Islet precursor cell (in vitro differentiated cells): Measurements from ENCODE around the gene RAB15.
"Not testable (repeated sequence)": the region's sequence is repeated elsewhere in the genome, so short reads cannot be mapped to it uniquely, and the experiment has no call there.

Experiments used
- DNase-seq: peaks from one replicate; pipeline ENCODE4 v3.0.0-alpha.2; 2018

Gene RAB15

DNA sequence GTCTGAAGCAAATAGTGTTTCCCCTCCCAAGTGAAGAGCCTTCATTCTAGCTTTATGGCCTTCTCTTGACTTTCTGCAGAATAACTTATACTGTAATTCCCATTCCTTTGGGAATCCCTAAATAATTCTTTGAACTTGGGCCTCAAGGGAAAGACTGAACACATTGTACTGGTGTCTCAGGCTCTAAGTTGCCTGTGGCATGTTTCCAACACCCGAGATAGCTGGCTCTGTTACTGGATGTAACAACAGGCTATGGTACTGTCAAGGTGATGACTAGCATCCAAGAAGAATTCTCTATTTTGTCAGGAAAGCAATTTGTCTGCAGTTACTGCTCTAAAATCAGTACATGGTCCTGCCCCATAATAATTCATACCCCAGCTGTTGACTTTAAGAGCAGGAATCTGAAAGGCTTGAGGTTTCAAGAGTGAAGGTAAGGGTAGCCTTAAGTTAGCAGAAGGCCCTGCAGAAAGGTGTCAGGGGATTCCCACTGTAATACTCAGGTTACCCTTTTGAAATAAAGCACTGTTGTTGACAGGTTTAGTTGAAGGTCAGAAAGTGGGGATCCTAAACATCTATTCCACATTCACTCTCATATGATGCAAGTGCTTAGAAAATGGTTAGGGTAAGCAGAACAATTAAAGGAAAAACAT is 34.8 kb downstream of the RAB15 start:
- DNase-seq: no peak

DNA sequence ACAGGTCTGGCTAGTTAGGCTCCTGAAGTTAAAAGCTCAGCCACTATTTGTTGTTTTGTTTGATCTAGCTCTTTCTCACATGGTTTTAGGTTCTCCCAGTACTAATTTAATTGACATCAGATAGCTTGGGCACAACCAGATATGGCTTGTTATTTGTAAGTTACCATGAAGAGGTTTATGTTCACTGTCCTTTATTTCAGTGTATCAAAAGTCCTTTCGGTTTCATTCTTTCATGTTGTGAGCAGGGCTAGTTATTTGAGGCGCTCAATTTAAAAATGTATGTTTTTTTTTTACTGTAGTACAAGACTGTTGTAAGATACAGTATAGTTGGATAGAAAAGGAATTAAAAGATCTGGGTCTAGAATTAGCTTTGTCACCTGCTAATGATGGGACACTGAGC is 36.6 kb downstream of the RAB15 start:
- DNase-seq: no peak

DNA sequence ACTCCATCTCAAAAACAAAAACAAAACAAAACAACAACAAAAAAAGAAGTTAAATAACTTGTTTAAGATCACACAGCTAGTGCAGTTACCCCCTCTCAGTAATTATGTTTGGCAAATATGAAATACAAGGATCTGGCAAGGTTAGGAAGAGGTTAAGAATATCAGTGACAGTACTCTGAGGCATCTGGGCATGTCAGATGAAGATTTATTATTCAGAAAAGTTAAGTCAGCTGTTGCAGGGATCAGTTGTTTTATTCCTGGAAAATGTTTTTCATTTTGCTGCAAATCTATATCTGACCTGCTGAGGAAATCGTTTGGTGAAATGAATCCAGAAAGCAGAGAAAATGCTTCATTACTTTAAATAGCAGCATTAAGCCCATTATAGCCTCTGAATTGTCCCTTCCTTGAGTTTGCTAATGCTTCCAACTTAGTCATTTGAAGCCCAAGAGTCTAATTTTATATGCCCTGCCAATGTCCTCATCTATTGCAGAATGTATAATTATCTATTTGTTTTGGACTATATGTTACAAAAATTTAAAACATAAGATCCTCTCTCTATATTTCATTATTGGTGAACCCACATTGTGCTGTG is 37.7 kb downstream of the RAB15 start:
- no peak for DNase-seq

- DNase-seq: no peak
These were observed 39.9 kb downstream of the RAB15 start for GRCh38 chr14:64932231-64932630.

DNA sequence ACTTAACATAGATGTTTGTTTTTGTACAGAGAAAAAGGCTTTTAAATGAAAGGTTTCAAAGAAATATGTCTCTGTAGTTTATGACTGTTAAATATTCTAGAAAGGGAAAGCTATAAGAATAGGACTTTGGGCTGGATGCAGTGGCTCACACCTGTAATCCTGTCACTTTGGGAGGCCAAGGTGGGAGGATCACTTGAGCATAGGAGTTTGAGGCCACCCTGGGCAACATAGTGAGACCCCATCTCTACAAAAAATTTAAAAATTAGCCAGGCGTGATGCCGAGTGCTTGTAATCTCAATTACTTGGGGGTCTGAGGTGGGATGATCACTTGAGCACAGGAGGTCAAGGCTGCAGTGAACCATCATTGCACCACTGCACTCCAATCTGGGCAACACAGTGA is 41.0 kb downstream of the RAB15 start:
- no peak for DNase-seq

DNA sequence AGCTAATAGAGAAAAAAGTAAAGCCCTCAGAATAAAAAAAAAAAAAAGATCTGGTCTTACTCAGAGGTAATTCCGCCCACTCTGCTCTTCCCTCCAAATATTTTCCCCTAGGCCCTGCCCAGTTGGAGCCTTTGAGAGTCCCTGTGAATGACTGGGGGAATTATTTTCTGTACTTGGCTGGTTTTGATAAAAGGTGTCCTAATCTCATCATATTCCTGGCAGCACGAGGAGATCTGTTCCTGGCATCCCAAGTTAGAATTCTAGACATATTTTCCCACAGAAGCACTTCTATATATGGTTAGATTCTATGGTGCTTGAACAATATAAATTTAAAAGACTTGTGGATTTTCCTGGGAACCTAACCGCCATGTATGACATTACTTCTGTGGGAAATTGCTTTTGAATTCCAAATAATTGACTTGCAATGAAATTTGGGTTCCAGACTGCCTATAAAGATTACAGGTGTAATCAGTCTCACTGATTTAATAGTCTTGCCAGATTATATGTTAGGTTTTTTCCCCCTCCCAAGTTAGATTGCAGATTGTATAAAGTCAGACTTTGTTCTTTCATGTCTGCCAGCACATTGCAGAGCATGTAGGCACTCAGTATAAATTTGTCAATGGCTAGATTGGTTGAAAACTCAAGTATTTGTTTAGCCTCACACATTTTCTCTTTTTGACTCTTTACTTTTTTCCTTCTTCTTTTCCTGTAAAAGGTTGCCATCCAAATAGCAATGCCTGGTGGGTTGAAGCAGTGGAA is 41.9 kb downstream of the RAB15 start:
- no peak for DNase-seq

DNA sequence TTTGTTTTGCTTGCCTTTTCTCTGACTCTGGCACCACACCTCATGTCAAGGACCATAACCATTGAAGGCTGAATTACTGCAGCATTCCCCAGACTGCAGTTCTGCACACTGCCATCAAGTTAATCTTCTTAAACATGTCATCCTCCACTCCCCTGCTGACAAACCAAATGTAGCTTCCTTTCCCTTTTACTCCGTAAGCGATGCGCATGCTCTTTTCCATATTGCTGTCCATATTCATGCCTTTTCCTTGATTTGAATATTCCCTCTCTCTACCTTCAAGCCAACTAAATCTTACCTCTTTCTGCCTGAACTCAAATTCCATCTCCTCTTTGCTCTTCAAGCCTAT is 43.1 kb downstream of the RAB15 start:
- DNase-seq: no peak

- no peak for DNase-seq
These were observed 43.7 kb downstream of the RAB15 start for GRCh38 chr14:64928239-64929013.

GRCh38 chr14:64927031-64927430 is 45.1 kb downstream of the RAB15 start:
- no peak for DNase-seq

GRCh38 chr14:64926398-64926995 is 45.6 kb downstream of the RAB15 start:
- no peak for DNase-seq

DNA sequence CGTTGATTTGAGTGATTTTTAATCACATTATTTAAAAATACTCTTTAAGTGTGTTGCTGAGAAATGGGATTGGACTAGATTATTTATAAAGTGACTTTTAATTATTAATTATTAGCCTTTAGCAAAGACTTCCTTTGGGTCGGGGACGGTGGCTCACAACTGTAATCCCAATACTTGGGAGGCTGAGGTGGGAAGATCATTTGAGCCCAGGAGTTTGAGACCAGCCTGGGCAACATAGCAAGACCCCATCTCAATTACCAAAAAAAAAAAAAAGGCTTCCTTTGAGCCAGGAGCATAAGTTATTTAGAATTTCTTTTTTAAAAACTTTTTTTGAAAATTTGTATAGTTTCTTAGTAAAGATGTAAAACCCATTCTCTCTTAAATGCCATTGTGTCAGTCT is 49.1 kb downstream of the RAB15 start:
- DNase-seq: no peak

- DNase-seq: no peak
These were observed 51.7 kb downstream of the RAB15 start for GRCh38 chr14:64920465-64920864.

DNA sequence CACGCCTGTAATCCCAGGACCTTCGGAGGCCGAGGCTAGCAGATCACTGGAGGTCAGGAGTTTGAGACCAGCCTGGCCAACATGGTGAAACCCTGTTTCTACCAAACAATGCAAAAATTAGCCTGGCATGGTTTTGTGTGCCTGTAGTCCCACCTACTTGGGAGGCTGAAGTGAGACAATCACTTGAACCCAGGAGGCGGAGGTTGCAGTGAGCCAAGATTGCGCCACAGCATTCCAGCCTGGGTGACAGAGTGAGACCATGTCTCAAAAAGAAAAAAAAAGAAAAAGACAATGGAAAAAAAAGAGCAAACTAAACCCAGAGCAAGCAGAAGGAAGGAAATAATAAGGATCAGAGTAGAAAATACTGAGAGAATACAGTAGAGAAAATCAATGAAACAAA is 52.5 kb downstream of the RAB15 start:
- no peak for DNase-seq

- DNase-seq: no peak
These were observed 52.9 kb downstream of the RAB15 start for GRCh38 chr14:64919215-64919614.

DNA sequence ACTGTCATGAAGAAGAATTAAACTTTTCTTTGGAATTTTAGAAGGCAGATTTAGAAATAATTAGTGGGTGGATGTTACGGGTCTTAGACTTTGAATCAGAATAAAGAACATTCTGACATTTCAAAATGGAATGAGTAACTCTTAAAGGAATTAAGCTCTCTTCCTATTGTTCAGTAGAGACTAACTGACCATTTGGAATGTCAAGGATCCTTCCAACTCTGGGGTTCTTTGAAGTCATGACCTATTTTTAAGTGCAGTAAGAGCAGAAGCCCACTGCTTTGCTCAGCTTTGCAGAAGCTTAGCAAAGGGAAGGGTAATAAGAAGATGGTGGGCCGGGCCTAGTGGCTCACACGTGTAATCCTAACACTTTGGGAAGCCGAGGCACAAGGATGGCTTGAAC is 53.9 kb downstream of the RAB15 start:
- no peak for DNase-seq

- no peak for DNase-seq
These were observed 56.3 kb downstream of the RAB15 start for GRCh38 chr14:64915797-64916196.

DNA sequence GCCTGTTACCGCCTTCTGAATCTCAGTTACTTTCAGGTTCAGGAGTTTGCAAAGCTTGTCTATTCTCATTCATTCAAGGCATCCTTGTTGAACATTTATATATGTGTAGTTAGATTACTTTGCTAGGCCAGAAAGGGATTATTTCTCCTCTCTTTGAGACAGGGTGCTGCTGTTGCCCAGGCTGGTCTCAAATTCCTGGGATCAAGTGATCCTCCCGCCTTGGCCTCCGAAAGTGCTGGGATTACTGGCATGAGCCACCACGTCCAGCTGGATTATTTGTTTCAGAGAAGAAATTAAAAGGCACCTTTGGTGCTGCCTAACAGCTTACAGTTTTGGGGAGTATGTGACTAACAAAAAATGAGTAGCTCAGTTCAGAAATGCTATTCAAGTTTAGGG is 57.1 kb downstream of the RAB15 start:
- no peak for DNase-seq

- peak; percentile 99 for DNase-seq
These were observed 57.7 kb downstream of the RAB15 start, which contains the start of gene CHURC1 for GRCh38 chr14:64914237-64915028. Gene CHURC1 (plus strand): TSS chr14:64914455. CDS start chr14:64914496, 41 bp downstream.

DNA sequence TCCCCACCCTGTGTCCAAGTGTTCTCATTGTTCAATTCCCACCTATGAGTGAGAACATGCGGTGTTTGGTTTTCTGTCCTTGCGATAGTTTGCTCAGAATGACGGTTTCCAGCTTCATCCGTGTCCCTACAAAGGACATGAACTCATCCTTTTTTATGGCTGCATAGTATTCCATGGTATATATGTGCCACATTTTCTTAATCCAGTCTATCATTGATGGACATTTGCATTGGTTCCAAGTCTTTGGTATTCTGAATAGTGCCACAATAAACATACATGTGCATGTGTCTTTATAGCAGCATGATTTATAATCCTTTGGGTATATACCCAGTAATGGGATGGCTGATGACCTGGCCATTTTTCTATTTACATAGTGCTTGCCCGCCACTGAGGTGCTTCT is 58.7 kb downstream of the RAB15 start:
- not testable (repeated sequence) for DNase-seq

DNA sequence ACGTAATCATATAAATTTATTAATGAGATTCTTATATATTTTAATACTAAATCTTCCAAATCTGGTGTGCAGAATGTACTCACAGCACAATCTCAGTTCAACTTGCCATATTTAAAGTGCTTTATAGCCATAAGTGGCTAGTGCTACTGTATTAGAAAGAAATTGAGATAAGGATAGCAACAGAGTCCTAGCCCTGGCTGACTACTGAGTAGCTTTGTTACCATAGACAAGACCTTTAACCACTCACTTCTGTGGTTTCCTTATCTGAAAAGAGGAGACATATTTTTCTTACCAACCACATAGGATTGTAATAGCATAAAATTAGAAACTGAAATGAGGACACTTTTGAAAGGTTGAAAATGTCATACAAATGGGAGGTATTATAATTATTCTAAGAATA is 59.9 kb downstream of the RAB15 start:
- DNase-seq: no peak

GRCh38 chr14:64910847-64911495 is 61.2 kb downstream of the RAB15 start:
- no peak for DNase-seq

DNA sequence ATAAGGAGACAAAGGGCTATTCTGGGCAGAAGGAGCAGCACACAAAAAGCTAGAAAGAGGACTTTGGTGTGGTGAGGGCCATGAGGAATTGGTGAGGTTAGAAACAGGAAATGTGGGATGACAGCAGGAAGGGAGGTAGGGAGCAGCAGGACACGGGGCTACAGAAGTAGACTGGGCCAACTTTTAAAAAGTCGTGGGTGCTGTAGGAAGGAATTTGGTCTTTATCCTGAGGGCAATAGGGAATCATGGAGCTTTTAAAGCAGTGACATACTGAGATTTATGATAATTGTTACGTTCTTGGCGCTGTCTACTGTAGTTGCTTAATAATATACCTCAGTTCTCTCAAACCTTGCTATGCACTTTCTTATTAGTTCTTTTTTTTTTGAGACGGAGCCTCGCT is 66.1 kb downstream of the RAB15 start:
- no peak for DNase-seq
